Fibroblast of skin of back (primary cell): ENCODE measurements around the gene RAD51B.

Experiments used
- DNase-seq: peaks from one replicate; pipeline ENCODE4 v3.0.0-alpha.2; 2013

Gene RAD51B

DNA sequence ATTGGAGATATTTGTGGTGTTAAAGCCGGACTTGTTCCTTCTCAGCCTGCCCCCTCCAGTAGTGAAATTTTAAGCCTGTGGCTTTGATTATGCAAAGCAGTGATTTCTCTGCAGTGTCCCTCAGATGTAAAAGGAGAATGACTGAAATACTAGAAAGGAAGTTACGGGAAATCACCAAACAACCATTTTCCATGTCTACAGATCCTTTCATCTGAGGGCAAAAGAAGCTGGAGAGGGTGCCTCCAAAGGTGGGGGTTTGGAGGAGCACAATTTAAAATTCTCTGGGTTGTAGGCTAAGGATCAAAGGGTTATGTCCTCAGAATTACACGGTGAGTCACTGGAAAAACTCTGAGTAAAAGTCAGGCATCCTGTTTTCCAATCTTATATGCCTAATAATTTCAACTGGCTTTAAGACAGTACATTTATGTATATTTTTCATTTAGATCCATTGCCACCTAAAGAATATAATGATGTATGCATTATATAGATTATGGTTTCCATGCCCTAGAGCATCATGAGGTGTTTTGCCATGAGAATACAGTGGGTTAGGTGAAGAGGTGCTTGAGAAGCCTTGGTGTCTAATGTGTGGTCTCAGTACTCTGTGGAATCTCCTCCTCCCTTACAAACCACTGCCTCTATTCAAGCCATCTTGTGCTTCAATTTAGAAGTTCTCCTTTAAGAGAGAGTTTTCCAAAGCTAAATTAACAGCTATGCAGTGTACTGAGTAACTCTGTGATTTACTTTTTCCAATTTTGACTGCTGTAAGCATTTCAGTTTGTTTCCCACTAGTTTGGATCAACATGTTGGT is 362.1 kb downstream of the RAD51B start:
- peak; percentile 68 for DNase-seq

- DNase-seq: no peak
These were observed 362.9 kb downstream of the RAD51B start for GRCh38 chr14:68182492-68182891.

DNA sequence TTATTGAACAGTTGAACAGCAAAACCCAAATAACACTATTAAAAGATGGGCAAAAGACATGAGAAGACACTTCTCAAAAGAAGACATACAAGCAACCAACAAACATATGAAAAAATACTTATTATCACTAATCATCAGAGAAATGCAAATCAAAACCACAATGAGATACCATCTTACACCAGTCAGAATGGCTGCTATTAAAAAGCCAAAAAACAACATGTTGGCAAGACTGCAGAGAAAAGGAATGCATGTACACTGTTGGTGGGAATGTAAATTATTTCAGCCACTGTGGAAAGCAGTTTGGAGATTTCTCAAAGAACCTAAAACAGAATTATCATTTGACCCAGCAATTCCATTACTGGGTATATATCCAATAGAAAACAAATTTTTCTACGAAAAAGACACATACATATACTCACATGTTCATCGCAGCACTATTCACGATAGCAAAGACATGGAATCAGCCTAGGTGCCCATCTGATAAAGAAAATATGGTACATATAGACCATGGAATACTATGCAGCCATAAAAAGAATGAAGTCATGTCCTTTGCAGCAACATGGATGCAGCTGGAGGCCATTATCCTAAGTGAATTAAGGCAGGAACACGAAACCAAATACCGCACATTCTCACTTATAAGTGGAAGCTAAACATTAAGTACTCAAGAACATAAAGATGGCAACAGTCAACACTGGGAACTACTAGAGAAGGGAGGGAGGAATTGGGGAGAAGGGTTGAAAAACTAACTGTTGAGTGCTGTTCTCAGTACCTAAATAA is 367.1 kb downstream of the RAD51B start:
- peak; percentile 83 for DNase-seq

DNA sequence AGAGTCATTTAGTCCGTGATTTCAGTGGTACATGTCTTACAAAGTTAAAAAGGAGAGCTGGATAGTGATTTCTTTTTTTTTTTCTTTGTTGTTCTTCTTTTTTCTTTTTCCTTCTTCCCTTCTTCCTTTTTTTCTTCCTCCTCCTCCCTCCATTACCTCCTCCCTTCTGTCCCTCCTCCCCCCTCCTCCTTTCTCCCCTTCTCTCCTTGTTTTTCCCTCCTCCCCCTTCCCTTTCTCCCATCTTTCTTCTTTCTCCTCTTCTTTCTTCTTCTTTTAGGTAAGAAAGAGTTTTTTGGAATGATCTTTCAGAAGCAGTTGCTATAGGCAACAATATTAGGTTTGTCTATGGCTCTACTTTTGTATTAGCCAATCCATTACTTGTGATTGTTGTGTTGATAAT is 368.6 kb downstream of the RAD51B start:
- no peak for DNase-seq

DNA sequence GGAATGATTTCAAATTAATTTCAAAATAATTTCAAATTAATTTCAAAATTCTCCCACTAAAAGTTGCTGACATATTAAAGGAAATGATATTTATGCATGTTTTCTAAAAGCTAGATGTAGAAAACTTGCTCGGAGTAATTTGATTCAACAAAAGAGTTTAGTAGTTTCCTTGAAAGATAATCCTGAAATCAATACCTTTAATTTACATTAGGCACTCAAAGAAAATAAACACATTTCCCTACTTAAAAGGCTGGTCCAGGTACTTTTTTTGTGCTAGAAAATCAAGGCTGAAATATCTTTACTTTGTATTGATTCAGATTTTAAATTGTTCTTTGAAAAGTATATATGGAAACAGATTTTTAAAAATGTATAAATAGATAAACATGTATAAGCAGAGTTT is 370.5 kb downstream of the RAD51B start:
- DNase-seq: no peak

DNA sequence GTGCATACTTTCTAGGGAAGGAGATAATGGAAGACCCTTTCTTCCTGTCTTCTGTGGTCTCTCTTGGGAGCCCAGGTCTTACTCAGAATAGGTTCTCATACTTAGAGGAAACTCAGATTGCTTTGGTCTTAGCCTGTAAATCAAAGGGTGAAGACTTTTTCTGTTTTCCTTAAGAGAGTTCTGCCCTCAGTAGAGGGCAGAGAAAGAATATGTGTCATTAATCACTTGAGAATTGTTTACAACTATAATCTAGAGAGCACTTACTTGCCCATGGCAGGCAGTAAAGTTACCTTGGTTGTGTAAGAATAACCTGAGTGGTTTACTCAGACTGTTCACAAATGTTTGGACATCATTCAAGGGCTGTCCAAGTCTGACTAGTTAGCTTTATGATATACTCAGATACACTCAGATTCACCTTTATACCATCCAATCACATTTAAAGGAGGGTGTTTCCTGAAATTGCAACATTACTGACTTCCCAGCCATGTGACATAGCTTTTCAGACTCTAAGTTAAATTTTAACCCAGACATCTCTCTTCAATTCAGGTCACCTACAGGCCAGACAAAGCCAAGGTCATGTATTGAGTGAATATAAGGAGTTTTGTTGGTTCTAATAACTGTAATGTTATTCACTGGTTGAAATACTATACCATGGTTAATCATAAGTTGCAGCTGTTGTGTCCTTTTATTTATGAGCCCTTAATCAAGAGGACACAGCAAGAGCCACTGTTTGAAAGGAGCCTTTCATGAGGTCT is 372.2 kb downstream of the RAD51B start:
- no peak for DNase-seq

DNA sequence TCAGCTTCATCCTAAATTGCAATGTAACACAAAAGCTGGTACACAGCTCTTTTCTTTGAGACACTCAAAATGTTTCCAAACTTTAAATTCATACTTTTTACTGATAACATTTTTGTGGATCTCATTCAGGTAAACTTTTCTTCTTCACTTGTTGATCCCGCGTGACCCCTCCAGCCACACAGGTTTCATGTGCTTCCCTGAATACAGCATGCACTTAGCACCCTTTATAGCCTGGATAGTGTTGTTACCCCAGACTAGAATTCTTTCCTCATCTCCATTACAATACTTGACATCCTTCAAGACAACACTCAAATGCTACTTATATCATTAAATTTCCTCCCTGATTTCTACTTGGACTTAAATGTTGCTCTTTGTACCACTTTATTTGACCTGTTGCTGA is 373.4 kb downstream of the RAD51B start:
- DNase-seq: no peak

DNA sequence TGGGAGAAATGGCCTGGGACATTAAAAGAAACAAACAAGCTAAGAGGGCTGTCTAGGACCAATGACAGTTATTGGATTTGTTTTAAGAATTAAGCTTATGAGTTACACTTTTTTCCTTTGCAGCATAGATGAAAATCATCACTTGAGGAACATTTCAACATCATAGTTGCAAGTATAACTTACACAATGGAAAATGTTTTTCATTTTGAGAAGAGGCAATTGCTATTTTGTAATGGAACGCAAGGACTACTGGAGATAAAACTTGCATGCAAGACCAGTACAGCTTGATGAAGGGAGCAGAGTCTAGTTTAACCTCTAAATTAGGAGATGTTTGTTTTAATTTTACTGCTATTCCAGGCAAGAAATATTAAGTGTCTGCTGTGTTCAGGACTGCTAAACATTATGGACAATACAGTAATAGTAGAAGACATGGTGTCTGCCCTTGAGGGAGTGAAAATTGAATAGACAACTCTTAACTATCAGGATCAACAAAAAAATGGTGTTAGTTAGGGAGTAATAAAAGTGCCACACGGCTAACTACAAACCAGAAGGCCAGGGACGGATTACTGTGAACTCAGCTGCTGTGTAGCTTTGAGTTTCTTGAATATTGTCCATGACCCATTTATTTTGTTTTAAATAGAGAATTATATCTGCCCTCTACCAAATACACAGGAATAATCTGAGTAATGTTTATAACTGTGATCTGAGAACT is 374.5 kb downstream of the RAD51B start:
- DNase-seq: no peak

GRCh38 chr14:68195126-68195525 is 375.5 kb downstream of the RAD51B start:
- no peak for DNase-seq

DNA sequence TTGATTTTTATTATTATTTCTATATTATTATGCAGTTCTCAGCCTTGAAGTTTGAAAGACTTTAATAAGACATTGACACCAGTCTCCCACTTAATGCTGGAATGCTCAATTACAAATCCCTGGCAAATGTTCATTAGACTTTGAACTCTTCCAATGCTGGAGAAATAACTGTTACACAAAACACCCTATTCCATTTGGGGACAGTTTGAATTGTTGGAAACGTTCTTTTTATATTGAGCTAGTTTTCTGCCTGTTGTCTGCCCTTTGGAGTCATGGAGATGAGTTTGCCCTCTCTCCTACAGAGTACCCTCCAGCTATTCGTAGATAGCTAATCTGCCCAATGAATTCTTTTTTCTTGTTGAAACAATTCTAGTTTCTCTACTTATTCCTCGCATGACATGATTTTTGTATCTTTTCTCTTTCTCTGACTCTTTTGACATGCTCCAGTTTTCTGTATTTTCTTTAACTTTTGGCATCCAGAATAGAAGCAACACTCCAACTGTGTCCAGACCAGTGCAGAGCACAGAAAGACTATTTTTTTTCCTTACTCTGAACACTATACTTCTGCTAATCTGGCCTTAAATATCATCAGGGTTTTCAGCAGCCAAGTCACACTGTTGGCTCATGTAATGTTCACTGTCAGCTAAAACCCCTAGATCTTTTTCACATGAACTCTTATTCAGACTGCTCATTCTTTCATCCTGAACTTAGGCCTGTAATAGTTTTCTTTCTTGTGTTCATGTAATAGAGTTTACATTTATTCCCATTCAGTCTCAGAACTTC is 379.3 kb downstream of the RAD51B start:
- no peak for DNase-seq

GRCh38 chr14:68199554-68200151 is 380.1 kb downstream of the RAD51B start:
- DNase-seq: peak; percentile 63

- no peak for DNase-seq
These were observed 384.3 kb downstream of the RAD51B start for GRCh38 chr14:68203871-68204270.

DNA sequence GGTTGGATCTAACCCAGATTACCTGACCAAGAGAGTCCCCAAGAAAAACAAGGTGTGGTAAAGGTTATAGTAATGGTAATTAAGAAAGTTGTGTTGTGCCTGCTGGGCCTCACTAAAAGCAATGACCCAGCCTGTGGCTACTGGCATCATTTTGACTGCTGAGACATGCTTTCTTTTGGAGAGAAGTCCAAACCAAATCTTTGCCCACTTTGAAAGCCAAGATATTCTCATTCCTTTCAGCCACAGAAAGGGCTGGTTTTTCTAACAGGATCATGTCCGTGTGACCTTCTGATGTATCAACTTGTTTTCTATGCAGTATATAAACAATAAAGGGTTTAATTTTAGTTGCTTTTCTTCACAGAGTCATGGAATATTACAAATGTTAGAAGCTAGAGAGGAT is 388.6 kb downstream of the RAD51B start:
- peak; percentile 25 for DNase-seq

DNA sequence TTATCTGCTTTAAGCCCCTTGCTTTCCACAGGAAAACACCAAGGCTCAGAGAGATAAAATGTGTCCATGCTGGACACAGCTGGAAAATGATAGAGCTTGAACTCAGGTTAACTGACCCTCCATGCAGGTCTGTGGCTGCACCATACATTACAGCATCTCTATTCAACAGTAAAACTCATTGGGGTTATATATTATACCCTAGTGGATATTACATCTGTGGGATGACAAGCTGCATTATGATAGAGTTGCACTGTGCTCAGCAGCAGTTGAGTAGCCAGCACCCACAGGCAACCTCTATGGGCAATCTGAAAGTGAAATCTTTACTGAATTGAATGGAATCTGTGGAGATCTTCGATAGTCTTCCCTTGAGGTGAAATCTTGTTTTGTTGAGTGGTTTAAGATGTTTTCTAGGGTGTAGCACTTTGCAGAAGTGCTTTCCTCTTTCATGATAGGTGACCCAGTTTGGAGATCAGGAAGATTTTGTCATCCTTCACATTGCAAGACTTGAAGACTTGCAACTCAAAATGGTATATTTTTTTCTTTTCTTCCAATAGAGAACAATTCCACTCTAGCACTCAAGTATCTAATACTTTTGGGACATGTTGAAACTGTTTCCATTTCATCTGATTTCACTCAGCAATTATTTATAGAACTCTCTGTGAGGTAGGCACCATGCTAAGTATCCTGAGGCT is 389.2 kb downstream of the RAD51B start:
- no peak for DNase-seq

DNA sequence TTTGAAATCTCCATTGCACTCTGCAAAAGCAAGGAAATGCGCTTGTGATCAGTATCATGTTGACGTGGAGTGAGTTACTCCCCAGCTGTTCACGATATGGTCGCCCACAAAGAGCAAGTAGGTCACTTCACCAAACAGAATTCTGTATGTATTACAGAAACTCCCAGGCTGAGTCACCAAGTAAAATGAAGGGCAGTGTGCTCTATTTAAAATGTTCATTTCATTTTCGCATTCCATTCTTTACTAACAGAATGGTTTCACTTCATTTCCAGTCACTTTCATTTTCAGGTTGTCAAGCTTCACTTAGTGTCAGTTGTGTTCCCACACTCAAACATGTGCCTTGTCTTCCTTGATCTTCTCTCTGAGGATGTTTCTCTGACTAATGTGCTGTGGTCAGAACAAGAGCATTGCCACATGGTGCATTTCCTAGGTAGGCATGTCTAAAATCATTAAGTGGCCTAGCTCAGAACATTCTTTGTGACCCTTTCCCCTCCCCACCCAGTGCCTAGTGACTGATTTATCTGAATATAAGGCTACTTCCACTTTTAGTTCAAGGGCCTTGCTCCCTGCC is 391.2 kb downstream of the RAD51B start:
- DNase-seq: peak; percentile 91

- DNase-seq: no peak
These were observed 391.8 kb downstream of the RAD51B start for GRCh38 chr14:68211421-68211820.

DNA sequence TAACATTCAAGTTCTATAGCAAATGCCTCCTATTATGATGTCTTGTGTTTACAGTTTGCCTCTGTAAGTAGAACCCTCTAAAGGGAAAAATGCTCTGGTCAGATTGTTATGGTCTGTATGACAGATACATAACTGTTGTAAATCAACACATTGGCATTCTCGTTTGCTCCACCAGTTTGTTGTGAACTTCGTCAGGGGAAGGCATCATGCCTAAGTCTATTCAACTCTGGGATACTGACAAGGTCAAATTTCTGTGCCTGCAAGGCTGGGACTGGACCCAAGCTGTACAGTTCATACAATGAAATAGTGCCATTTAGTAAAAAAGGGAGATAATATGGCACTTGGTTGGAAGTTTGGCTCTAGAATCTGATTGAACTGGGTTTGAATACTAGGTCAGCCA is 392.3 kb downstream of the RAD51B start:
- DNase-seq: no peak

- no peak for DNase-seq
These were observed 392.8 kb downstream of the RAD51B start for GRCh38 chr14:68212361-68212760.

DNA sequence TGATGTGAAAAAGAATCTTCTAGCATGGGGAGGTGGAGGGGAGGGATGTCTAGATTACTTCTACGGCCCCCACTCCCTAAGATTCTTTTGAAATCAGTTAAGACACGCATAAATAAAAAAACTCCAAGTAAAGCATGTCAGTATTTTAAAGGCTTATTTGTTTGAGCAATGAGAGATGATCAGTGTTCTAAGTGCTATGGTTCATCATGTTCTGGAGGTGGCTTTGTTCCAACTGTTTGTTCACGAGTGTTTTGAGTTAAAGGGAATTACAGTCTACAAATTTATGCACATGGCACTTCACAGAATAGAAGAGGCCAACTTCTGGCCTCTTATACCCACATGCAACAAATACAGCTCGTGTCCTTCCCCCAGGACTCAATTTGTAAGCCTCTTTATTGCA is 394.9 kb downstream of the RAD51B start:
- DNase-seq: no peak

- DNase-seq: no peak
These were observed 396.1 kb downstream of the RAD51B start for GRCh38 chr14:68215629-68216028.
